GM12892 (cell line): ENCODE results near the gene KDM5A.
"Not testable (repeated sequence)": the region's sequence is repeated elsewhere in the genome, so short reads cannot be mapped to it uniquely, and the experiment has no call there.

Experiments used
- DNase-seq: peaks from one replicate; pipeline ENCODE4 v3.0.0; 2011; ENCODE audit not compliant: insufficient read length
- FAIRE-seq: peaks from 2 replicates; lab custom pipeline; 2011; peaks lifted over from hg19 to GRCh38; lab: Jason Lieb, UNC
- POLR2A ChIP-seq: IDR thresholded peaks from 2 replicates; pipeline ENCODE4 v1.6.1; 2011; ENCODE audit warnings: low read depth, low read length, control low read depth
- POLR2AphosphoS5 ChIP-seq: IDR thresholded peaks from 2 replicates; pipeline ENCODE4 v1.6.1; 2011; ENCODE audit warnings: low read depth, low read length, control low read depth
- TAF1 ChIP-seq: IDR thresholded peaks from 2 replicates; pipeline ENCODE4 v1.6.1; 2011; ENCODE audit warnings: low read depth, mild to moderate bottlenecking, control low read depth, low read length, borderline replicate concordance

Gene KDM5A

DNA sequence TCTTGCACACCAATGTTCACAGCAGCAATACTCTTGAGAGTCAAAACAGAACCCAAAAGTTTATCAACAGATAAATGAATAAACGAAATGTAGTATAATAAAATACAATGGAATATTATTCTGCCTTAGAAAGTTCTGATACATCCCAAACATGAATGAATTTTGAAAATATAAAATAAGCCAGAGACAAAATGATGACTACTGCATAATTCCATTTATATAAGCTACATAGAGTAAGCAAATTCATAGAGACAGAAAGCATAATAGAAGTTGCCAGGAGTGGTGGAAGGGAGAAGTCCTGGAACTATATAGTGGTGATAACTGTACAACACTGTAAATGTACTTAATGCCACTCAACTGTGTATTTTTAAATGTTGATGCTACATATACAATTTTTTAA is 21.1 kb downstream of the KDM5A start:
- TF ChIP-seq TAF1 (no peak), POLR2A (no peak), POLR2AphosphoS5 (no peak)
- FAIRE-seq (no peak), DNase-seq (no peak)

DNA sequence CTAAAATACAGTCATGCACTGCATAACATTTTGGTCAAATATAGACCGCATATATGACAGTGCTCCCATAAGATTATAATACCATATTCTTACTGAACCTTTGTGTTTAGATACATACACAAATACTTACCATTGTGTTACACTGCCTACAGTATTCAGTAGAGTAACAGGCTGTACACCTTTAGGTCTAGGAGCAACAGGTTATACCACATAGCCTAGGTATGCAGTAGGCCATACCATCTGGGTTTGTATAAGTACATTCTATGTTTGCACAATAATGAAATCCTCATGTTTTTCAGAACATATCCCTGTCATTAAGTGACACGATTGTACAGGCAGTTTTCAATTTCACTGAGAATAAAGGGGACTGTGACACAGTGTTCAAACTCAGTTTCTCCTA is 22.3 kb downstream of the KDM5A start:
- TF ChIP-seq TAF1 (no peak), POLR2A (no peak), POLR2AphosphoS5 (no peak)
- DNase-seq, result no peak
- FAIRE-seq, result no peak

DNA sequence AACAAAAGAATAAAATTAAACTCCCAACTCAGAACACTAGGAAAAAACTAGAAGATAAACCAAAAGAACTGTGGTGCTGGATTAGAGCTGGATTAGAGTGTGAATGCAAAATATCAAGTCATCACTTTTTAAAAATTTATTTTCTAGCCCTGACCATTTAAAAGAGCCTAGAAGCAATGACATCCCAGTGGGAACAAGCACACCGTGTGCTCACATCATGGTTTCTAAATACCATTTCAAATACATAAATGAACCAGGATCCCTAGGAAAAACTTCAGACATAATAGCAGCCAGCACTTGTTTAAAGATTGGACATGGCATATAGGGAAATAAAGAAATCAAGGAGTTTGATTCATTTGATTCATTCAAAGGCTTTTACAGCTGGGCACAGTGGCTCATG is 30.0 kb downstream of the KDM5A start:
- TF ChIP-seq POLR2AphosphoS5, result no peak
- no peak for TF ChIP-seq TAF1
- TF ChIP-seq POLR2A, result no peak
- DNase-seq (no peak), FAIRE-seq (no peak)

DNA sequence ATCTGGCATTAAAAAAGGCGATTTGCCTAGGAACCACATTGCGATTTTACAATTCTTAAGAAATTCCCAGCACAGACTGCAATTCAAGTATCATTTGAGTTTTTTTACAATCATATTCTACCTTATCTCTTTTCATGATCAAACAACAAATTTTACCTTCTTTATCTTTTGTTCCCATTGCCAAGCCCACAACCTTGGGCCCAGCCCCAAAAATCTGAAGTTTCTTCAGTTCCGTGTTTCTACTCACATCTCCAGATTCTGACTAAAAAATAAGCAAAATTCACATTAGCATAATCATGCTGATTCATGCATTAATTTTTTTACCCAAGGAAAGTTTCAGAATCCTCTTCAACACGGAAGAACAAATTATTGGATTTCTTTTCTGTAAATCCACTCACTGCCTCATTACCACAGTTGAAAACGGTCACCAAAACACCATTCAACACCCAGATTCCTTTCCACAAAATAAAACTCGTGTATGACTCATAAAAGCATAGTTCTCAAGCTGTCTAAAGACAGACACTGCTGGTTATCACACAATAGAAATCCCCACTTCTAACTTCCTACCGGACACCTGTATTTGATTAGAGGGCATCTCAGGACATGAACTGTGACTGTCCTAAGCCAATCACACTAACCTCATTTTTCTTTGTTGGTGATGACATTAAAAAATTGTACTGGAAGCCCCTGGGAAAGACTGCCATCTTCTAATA is 32.7 kb downstream of the KDM5A start:
- FAIRE-seq, result no peak
- DNase-seq, result no peak
- no peak for TF ChIP-seq POLR2AphosphoS5
- no peak for TF ChIP-seq POLR2A
- no peak for TF ChIP-seq TAF1

DNA sequence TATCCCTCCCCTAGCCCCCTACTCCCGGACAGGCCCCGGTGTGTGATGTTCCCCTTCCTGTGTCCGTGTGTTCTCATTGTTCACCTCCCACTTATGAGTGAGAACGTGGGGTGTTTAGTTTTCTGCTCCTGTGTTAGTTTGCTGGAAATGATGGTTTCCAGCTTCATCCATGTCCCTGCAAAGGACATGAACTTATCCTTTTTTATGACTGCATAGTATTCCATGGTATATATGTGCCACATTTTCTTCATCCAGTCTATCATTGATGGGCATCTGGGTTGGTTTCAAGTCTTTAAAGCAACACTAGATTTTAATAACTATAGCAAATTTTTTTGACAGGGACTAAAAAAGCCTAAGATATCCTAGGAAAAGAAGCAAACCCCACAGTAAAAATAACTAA is 37.9 kb downstream of the KDM5A start:
- DNase-seq, FAIRE-seq: not testable (repeated sequence)

DNA sequence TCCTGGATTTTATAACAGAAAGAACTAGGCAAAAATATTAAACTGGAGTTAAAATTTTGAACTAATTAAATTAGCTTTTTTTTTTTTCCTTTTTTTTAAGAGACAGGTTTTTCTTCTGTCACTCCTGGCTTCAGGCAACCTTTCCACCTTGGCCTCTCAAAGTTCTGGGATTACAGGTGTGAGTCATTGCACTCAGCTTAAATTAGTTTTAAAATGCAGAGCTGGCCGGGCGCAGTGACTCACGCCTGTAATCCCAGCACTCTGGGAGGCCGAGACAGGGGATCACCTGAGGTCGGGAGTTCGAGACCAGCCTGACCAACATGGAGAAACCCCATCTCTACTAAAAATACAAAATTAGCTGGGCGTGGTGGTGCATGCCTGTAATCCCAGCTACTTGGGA is 39.5 kb downstream of the KDM5A start:
- DNase-seq, FAIRE-seq: not testable (repeated sequence)

DNA sequence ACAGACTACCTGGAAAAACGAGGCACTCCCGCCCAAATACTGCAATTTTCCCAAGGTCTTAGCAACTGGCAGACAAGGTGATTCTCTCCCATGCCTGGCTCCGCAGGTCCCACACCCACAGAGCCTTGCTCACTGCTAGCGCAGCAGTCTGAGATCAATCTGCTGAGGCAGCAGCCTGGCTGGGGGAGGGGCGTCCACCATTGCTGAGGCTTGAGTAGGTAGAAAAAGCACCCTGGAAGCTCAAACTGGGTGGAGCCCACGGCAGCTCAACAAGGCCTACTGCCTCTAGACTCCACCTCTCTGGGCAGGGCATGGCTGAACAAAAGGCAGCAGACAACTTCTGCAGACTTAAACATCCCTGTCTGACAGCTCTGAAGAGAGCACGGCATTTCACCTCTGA is 46.1 kb downstream of the KDM5A start:
- DNase-seq, FAIRE-seq: not testable (repeated sequence)

DNA sequence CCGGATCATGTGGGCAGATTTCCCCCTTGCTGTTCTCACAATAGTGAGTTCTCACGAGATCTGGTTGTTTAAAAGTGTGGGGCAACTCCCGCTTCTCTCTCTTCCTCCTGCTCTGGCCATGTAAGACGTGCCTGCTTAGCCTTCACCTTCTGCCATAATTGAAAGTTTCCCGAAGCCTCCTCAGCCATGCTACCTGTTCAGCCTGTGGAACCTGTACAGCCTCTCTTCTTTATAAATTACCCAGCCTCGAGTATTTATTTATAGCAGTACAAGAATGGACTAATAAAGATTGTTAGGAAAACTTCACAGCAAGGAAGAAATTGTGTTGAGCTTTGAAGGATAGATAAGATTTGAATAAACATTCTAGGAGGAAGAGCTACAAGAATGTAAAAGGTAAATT is 52.1 kb downstream of the KDM5A start:
- TF ChIP-seq POLR2AphosphoS5, result no peak
- TF ChIP-seq POLR2A, result no peak
- no peak for TF ChIP-seq TAF1
- FAIRE-seq (no peak), DNase-seq (no peak)

DNA sequence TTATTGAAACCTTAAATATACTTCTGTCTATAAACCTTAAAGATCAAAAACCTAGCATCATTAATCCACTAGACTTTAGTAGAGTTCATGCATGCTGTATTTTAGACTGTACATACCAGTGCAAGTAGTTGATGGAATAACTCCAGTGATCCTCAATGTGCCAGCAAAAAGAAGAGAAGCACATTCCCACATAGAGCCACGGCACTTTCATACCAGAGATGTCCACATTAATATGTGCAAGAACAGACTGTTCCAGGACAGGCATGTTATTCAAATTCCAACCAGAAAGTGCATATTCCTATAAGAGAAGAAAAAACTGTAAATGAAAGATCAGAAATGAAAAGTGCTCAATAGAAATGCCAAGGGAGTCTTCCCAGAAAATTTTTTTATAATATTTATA is 55.0 kb downstream of the KDM5A start:
- FAIRE-seq (no peak), DNase-seq (no peak)
- TF ChIP-seq POLR2AphosphoS5, result no peak
- TF ChIP-seq POLR2A, result no peak
- TF ChIP-seq TAF1, result no peak

DNA sequence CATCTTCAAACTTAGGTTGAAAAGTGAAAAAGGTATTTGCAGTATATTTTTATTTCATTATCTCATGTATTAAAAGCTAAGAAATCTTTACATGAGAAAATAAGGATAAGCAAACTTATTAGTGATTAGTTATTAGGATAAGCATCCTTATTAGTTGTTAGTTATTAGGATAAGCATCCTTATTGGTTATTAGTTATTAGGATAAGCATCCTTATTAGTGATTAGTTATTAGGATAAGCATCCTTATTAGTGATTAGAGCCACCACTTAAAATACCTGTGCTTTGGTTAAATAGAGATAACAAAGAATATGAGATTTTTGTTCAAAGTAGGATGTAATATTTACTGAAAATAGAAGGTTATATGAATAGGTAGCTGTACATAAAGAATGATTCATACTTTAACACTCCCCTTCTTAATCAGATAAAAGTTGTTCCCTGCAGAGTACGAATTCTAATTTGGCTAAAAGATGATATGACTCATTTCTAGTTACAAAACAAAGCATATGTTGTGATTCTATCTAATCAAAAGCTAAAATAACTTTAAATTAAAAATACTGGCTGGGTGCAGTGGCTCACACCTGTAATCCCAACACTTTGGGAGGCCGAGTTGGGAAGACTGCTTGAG is 56.4 kb downstream of the KDM5A start:
- FAIRE-seq (no peak), DNase-seq (no peak)
- TF ChIP-seq TAF1, result no peak
- TF ChIP-seq POLR2AphosphoS5, result no peak
- TF ChIP-seq POLR2A, result no peak

DNA sequence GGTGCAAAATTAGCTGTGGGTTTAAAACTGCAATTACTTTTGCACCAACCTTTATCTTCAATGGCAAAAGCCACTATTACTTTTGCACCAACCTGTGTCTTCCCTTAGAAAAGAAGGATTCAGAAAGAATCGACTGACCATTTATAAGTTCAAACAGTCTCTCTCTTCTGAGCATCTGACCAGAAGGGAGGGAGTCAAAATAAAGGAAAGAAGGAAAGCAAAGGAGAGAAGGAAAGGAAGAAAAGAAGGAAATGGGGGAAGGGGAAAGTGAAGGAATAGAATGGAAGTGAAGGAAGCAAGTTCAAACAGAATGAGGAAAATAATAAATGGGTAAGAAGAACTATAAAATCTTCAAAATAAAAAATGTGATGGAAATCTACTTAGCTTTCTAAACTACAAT is 57.8 kb downstream of the KDM5A start:
- DNase-seq (no peak), FAIRE-seq (no peak)
- TF ChIP-seq TAF1 (no peak), POLR2AphosphoS5 (no peak), POLR2A (no peak)

DNA sequence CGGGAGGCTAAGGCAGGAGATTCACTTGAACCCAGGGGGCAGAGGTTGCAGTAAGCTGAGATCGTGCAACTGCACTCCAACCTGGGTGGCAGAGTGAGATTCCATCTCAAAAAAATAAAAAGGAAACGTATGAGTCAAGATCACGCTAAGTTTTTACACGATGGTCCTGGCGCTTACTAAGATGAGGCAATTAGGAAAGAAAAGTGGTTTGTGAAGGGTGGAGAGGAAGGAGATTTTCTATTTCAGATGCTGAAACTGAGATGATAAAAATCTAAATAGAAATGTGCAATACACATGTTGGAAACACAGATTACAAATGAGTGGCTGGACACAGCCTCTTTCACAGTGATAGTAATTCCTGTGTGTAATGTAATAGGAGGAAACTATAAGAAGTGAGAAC is 63.2 kb downstream of the KDM5A start:
- FAIRE-seq (no peak), DNase-seq (no peak)
- TF ChIP-seq POLR2AphosphoS5 (no peak), TAF1 (no peak), POLR2A (no peak)

DNA sequence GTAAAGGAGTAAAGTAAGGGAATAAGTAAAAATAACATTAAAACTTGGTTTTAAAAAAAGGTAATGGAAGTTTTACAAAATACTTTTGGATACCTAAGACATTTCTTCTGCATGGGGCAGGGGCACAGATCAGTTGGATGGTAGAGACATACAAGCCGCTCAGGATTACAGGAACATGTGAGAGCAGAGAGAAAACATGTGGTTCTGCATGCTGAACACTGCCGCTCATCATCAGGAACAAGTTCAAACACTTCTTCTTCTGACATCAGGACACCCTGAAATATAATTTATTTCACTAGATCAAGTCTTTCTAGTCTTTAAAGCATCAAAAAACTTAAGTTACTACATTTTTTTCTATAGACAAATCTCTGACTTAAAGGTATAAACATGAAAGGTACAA is 65.6 kb downstream of the KDM5A start:
- TF ChIP-seq TAF1, result no peak
- no peak for TF ChIP-seq POLR2A
- no peak for TF ChIP-seq POLR2AphosphoS5
- FAIRE-seq (no peak), DNase-seq (no peak)
